GM12874 (cell line): ENCODE data around the gene CCDC39.

Experiments
- CTCF ChIP-seq: IDR thresholded peaks from 2 replicates; pipeline ENCODE4 v1.5.1; 2011; ENCODE audit warnings: low read depth, mild to moderate bottlenecking, control low read depth, low read length, moderate library complexity; ENCODE audit not compliant: insufficient read depth

The CCDC39 gene

GRCh38 chr3:180679178-180680096 is at the start of gene CCDC39:
TSS of gene CCDC39 (minus strand) at chr3:180679489. CDS start at chr3:180679380, 109 bp downstream.
- no peak for TF ChIP-seq CTCF

GRCh38 chr3:180720012-180720411 is 40.7 kb upstream of the CCDC39 start:
- TF ChIP-seq CTCF: no peak

- TF ChIP-seq CTCF: no peak
Observed at GRCh38 chr3:180707896-180708295, 28.6 kb upstream of the CCDC39 start.

- TF ChIP-seq CTCF: no peak
Observed at GRCh38 chr3:180705619-180706018, 26.3 kb upstream of the CCDC39 start.

- no peak for TF ChIP-seq CTCF
Observed at GRCh38 chr3:180704532-180704931, 25.2 kb upstream of the CCDC39 start.

- TF ChIP-seq CTCF: no peak
Observed at GRCh38 chr3:180700941-180701340, 21.7 kb upstream of the CCDC39 start.

GRCh38 chr3:180698760-180699270 is 19.5 kb upstream of the CCDC39 start:
- TF ChIP-seq CTCF: no peak
